ENCODE data around the gene THADA.
A peak's percentile ranks its signal among the peaks of the same experiment; 100 is the strongest.
"Not testable (repeated sequence)": the region's sequence is repeated elsewhere in the genome, so short reads cannot be mapped to it uniquely, and the experiment has no call there.

Gene THADA

DNA sequence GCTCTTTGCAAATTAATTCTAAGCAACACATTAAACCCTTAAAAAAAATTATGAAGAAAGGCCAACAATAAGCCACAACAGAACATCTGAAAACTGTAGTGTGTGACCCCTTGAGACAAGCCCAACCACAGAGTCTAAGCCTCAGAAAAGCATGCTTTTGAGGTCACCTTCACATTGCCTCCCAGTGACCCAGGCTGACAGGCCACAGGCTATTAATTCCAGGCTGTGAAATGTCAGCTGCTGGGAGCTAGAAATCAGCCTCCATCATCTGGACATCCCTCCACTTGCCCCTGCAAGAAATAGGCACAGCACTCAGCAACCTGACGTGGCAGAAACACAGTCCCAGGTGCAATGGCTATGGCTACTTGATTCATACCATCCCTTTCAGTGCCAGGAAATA lies 190.0 kb downstream of the THADA start:
- H3K4me1 Mint-ChIP-seq (ENCODE audit: low read depth), result peaks cover 6% of the 10 kb centered on the region
- H3K27ac Mint-ChIP-seq, result no peak overlapping the region
- H3K4me3 Mint-ChIP-seq, result no peak overlapping the region
- peaks cover 5% of the 10 kb centered on the region for H3K36me3 Mint-ChIP-seq
- no peaks in the 10 kb centered on the region for H3K27me3 Mint-ChIP-seq
- no peaks in the 10 kb centered on the region for H3K9me3 Mint-ChIP-seq (ENCODE audit: low read depth)

DNA sequence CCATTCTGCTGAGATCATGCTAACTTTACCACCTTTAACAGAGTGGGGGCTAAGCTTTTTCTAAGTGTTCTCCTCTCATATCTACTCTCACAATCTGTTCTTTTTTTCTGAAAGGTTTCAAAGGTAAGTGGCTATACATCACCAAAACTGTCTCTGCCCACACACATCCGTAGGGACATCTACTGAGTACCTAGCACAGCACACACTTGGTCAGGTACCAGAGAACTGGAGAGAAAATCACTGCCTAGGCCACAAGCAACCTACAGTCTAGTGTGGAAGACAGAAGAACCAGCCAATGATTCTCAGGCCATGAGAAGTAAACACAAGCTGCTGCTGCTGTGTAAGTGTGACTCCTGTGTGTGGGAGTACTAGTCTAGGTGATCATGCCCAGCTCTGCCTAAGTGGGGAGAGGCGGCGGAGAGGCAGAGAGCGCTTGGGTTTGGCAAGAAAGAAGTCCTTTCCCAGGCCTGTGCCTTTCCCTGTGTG lies 193.3 kb downstream of the THADA start:
- Mint-ChIP-seq H3K4me1 (ENCODE audit: low read depth) (peaks cover 6% of the 10 kb centered on the region), H3K27me3 (no peaks in the 10 kb centered on the region), H3K36me3 (peaks cover 13% of the 10 kb centered on the region), H3K9me3 (ENCODE audit: low read depth) (no peaks in the 10 kb centered on the region), H3K27ac (no peak overlapping the region), H3K4me3 (no peak overlapping the region)

DNA sequence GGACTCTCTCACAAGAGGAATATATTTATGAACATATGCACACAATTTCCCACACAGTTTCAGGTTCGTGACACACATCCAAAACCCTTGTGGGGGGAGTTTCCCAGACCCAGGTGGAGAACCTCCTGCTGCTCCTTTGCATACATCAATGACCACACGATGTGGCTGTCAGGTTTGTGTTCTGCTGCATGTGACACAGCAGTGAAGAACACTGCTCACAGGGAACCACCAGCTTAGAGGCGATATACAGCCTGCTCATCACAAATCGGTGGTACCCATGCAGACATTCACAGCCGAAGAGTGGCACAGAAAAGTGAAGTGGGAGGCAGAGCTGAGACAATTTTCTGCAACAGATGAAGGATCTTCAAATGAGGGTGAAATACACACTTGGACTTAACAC lies 193.8 kb downstream of the THADA start:
- Mint-ChIP-seq H3K27ac (no peak overlapping the region), H3K9me3 (ENCODE audit: low read depth) (no peaks in the 10 kb centered on the region), H3K4me3 (no peak overlapping the region), H3K4me1 (ENCODE audit: low read depth) (peaks cover 6% of the 10 kb centered on the region), H3K36me3 (peaks cover 16% of the 10 kb centered on the region), H3K27me3 (no peaks in the 10 kb centered on the region)

DNA sequence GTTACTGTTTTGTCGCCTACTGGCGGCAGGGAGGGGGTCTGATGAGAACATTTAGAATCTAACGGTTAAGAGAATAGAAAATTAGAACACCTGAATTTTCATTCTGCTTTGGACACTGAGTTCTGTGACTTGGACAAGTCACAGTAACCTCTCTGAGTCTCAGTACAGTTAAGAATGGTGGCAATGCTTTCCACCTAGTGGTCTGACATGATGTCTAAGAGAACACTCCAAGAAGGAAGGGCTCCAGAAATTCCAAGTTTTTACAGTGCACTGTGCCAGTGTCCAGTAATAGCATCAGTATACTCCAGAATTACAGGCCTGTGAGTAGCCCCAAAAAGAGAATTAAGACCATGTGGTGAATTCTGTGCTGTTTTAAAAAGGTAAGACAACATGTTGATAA lies 195.3 kb downstream of the THADA start:
- no peak overlapping the region for H3K27ac Mint-ChIP-seq

DNA sequence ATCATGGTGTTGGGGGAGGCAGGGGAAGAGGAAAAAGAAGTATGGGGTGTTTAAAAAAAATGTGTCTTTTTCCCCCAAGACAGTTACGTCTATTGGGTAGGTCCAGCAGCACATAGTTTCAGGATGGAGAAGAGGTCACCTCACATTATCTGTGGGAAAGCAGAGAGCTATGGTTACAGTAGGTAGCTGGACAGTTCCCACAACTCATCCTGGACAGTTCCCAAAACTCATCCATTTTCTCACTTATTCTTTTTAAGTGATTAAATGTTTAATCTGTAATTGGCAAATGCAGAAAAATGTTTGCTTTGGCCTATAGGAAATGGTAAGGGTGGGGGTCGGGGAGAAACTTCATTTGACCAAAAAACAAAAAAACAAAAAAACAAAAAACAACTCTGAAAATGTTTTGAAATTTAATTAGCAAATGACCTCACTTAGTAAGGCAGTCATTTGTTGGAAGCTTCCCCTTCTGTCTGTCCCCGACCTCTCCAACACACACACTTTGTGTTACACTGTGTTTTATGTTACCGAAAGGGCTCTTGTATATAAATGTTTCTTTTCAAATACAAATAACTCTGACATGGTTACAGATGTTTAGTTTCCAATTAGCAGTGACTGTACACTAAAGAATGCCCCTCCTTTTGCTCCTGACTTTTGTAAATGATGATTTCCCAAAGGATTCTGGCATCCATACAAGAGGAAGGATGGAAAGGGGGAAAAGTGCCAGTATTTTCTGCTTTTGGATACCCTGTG lies 196.1 kb downstream of the THADA start:
- Mint-ChIP-seq H3K9me3 (ENCODE audit: low read depth) (no peaks in the 10 kb centered on the region), H3K4me3 (no peak overlapping the region), H3K27me3 (no peaks in the 10 kb centered on the region), H3K27ac (peak overlapping the region; percentile 11), H3K36me3 (peaks cover 26% of the 10 kb centered on the region), H3K4me1 (ENCODE audit: low read depth) (peaks cover 6% of the 10 kb centered on the region)

More for the DNA sequence above, 195.3 kb downstream of the THADA start:
- Mint-ChIP-seq H3K36me3 (peaks cover 21% of the 10 kb centered on the region), H3K4me1 (ENCODE audit: low read depth) (peaks cover 6% of the 10 kb centered on the region), H3K27me3 (no peaks in the 10 kb centered on the region), H3K4me3 (no peak overlapping the region), H3K9me3 (ENCODE audit: low read depth) (no peaks in the 10 kb centered on the region)

DNA sequence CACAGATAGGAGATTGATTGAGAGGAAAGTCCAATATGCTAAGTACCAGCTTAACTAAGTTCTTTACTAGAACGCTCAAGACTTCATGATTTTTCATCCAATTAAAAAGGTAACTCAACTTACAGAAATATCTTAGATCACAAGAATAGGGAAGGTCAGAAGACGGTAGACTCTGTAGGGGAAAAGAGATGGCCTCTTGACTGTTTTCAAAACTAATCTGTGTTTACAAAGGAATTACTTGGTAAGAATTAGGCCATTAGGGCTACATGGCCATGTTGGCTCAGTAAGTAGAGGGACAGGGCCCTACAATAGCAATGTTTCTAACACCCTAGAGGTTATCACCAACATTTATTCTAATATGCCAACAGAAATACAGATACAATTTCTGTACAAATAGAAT lies 196.7 kb downstream of the THADA start:
- Mint-ChIP-seq H3K9me3 (ENCODE audit: low read depth) (no peaks in the 10 kb centered on the region), H3K27ac (peak overlapping the region; percentile 11), H3K27me3 (no peaks in the 10 kb centered on the region), H3K4me3 (no peak overlapping the region), H3K36me3 (peaks cover 29% of the 10 kb centered on the region), H3K4me1 (ENCODE audit: low read depth) (peaks cover 6% of the 10 kb centered on the region)

DNA sequence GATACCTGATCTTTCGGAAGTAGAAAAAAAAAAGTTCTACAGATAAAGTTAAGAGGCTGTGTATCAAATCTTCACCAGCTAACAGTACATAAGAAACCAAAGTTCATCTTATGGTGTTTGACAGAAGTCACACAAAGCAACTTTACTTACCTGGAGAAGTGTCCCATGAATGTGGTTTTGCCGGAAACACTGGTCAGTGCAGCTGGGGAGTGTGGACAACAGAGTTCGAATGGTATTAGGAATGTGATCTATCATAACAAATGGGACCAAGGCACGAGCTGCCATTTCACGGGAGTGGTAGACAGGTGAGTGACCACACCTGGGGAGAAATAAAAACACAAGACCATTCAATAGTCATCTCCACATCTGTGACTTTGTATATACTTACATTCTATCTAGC lies 198.0 kb downstream of the THADA start:
- no peak overlapping the region for H3K4me3 Mint-ChIP-seq
- H3K9me3 Mint-ChIP-seq (ENCODE audit: low read depth), result no peaks in the 10 kb centered on the region
- no peaks in the 10 kb centered on the region for H3K27me3 Mint-ChIP-seq
- peaks cover 37% of the 10 kb centered on the region for H3K36me3 Mint-ChIP-seq
- H3K4me1 Mint-ChIP-seq (ENCODE audit: low read depth), result peaks cover 6% of the 10 kb centered on the region
- H3K27ac Mint-ChIP-seq, result no peak overlapping the region

DNA sequence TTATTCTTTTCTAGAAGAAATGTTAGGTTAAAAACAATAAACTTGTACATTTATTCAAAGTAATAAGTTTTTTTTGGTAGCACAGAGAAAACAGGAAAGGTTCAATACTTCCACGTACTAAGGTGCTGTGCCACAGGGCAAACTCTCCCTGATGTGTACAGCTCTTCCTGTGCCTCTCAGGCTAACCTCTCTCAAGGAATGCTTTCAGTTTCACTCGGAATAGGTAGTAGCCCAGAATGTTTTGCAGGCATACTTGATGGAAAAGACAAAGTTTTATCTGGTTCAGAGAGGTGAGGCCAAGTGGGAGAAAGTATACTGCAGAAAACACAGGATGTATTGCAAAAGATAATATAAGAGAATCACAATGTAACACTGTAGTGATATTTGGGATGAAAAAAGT lies 198.4 kb downstream of the THADA start:
- H3K27me3 Mint-ChIP-seq, result no peaks in the 10 kb centered on the region
- H3K4me1 Mint-ChIP-seq (ENCODE audit: low read depth), result peaks cover 5% of the 10 kb centered on the region
- H3K9me3 Mint-ChIP-seq (ENCODE audit: low read depth), result no peaks in the 10 kb centered on the region
- H3K27ac Mint-ChIP-seq, result no peak overlapping the region
- H3K4me3 Mint-ChIP-seq, result no peak overlapping the region
- H3K36me3 Mint-ChIP-seq, result peaks cover 41% of the 10 kb centered on the region

DNA sequence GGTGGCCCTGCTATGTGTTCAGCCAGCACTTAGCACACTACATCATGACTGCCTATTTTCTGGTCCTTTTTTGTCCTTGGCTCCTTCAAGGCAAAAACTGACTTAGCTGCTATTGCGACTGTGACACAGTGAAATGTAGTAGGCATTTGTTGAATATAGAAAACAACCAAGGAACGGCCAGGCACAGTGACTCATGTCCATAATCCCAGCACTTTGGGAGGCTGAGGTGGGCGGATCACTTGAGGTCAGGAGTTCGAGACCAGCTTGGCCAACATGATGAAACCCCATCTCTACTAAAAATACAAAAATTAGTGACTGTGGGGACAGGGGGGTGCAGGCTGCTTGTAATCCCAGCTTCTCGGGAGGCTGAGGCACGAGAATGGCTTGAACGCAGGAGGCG lies 199.5 kb downstream of the THADA start:
- not testable (repeated sequence) for H3K9me3 Mint-ChIP-seq (ENCODE audit: low read depth); H3K4me1 Mint-ChIP-seq (ENCODE audit: low read depth); H3K4me3 Mint-ChIP-seq; H3K27ac Mint-ChIP-seq; H3K27me3 Mint-ChIP-seq
- H3K36me3 Mint-ChIP-seq, result peaks cover 43% of the 10 kb centered on the region

DNA sequence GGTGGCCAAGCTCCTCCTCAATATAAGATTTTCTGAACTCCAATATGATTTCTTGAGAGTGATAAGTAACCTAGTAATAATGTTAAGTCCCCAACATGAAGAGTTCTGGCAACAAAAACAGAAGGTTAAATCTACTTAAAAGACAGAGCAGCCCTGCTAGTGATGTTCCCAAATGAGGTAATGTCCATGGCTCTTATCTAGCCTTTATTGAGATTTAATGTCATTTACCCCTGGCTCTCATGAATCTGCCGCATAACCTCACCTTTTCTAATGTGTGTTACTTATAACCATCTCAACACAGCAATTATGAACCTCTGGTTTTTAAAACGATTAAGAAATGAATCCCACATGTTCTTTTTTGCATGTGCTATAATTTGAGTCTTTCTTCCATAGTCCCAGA lies 201.9 kb downstream of the THADA start:
- Mint-ChIP-seq H3K27me3 (no peaks in the 10 kb centered on the region), H3K36me3 (peaks cover 42% of the 10 kb centered on the region), H3K4me1 (ENCODE audit: low read depth) (peaks cover 5% of the 10 kb centered on the region), H3K4me3 (no peak overlapping the region), H3K27ac (no peak overlapping the region), H3K9me3 (ENCODE audit: low read depth) (no peaks in the 10 kb centered on the region)

DNA sequence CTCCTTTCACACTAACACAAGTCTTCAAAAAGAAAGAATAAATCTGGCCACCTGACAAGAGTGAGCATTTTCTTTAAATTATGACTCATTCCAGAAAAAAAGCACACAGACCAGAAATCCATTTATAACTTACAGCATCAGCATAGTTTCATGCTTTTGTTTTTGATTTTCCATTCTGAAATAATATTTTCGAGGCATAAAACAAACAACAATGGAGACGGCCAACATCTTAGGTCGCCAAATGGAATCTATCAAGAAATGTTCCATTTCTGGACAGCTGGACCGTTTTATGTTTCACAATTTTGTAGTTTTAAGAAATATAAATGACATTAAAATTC lies 204.0 kb downstream of the THADA start:
- Mint-ChIP-seq H3K27ac (no peak overlapping the region), H3K4me1 (ENCODE audit: low read depth) (peaks cover 23% of the 10 kb centered on the region), H3K9me3 (ENCODE audit: low read depth) (no peaks in the 10 kb centered on the region), H3K27me3 (no peaks in the 10 kb centered on the region), H3K4me3 (no peak overlapping the region), H3K36me3 (peaks cover 28% of the 10 kb centered on the region)

DNA sequence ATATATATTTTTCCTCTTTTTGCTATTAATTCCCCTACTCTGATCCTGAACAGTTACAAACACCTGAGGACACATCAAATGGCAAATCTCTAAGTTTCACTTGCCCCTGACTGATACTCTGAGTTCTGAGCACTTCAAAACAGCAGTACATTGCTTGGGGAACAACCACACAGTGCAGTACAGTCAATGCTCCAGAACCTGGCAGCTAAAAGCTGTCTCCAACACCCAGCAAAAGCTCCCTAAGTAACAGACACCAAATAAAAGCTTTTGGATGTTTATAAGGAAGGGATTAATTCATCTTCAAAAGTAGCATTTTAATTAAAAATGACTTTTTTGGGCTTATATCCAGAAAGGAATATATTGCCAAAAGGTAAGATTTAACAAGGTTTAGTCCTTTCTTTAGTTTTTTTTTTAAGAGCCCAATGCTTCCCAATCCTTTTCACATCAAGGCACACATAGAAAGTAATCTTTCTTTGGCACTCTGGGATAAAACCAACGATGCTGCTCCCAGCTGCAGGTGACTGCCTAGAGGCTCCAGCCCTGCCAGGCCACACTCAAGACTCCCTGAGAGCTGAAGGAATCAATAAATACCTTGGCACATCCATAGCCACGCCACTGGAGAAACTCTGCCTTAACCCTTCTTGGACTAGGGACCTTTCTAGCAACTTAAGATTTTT lies 204.5 kb downstream of the THADA start:
- H3K36me3 Mint-ChIP-seq, result peaks cover 28% of the 10 kb centered on the region
- no peak overlapping the region for H3K27ac Mint-ChIP-seq
- H3K27me3 Mint-ChIP-seq, result no peaks in the 10 kb centered on the region
- H3K4me1 Mint-ChIP-seq (ENCODE audit: low read depth), result peaks cover 24% of the 10 kb centered on the region
- no peak overlapping the region for H3K4me3 Mint-ChIP-seq
- no peaks in the 10 kb centered on the region for H3K9me3 Mint-ChIP-seq (ENCODE audit: low read depth)

DNA sequence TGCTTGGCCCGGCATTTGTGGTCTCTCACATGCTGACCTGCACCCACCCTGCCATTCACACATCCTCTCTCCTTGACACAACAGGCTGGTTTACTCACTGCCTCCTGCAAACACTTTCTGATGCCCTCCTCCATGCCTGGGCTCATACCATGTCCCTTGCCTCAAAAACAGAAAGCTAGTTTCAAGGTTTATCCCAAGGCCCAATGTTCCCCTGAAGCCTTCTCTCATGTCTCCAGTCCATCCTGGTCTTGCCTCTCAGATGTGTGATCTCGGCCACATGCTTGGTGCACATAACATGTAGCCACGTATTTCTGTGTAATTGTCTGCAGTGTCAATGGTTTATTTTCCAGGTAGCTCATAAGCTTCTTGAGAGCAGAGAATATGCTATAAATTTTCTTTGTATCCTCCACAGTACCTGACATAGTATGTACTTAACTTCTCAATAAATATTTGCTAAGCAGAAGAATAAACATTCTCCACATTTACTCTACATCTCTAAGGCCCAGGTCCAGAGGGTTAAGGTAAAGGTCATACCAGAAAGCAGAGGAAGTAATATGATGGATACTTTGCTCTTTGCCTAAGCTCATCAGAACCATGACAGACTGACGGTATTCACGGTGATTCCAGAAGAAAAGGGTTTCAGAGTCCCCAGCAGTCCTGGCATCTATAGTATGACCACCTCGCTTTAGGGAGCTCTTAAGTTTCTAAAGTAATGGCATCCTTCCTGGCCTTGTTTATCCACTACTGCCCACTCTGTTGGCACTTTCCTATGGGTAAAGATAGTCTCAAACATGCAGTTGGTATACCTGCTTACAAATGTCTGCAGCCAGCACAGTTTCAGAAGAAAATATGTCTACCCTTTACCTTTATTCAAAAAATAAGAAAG lies 206.0 kb downstream of the THADA start:
- peaks cover 22% of the 10 kb centered on the region for H3K36me3 Mint-ChIP-seq
- H3K4me1 Mint-ChIP-seq (ENCODE audit: low read depth), result peaks cover 24% of the 10 kb centered on the region
- H3K27ac Mint-ChIP-seq, result no peak overlapping the region
- H3K9me3 Mint-ChIP-seq (ENCODE audit: low read depth), result no peaks in the 10 kb centered on the region
- no peak overlapping the region for H3K4me3 Mint-ChIP-seq
- H3K27me3 Mint-ChIP-seq, result no peaks in the 10 kb centered on the region

DNA sequence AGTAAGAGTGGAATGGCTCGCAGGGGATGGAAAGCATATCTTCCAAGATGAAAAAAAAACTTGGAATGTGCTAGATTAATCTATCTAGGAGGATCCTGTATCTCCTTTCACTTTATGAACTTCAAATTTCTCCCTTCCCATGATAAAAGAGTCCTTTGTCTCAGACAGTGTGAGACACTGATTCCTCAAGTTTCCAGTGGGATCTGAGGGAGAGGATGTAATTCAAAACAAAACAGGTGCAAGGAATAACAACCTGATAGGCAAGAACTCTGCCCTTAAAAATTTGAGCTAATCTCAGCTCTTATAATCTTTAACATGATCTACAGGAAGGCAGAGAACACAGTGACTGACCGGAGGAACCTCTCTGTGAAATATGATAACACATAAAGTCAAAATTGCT lies 207.5 kb downstream of the THADA start:
- H3K4me1 Mint-ChIP-seq (ENCODE audit: low read depth), result peaks cover 32% of the 10 kb centered on the region
- H3K27ac Mint-ChIP-seq, result no peak overlapping the region
- peaks cover 16% of the 10 kb centered on the region for H3K36me3 Mint-ChIP-seq
- no peak overlapping the region for H3K4me3 Mint-ChIP-seq
- no peaks in the 10 kb centered on the region for H3K9me3 Mint-ChIP-seq (ENCODE audit: low read depth)
- H3K27me3 Mint-ChIP-seq, result no peaks in the 10 kb centered on the region

Data from activated naive CD8-positive, alpha-beta T cell (primary cell).